Middle frontal gyrus (tissue), 1 donor: Measurements from ENCODE around the gene OR52N2.

ENCODE experiments used
- DNase-seq: peaks from one replicate; pipeline ENCODE4 v3.0.0-alpha.2; 2015; ENCODE audit warnings: low spot score; ENCODE audit errors: extremely low spot score

OR52N2 gene

GRCh38 chr11:5808500-5809121 is at the start of gene OR52N2:
Gene OR52N2, plus strand, starts transcription at chr11:5808924. Its CDS starts 11,412 bp downstream, at chr11:5820336.
- peak; percentile 50 for DNase-seq

GRCh38 chr11:5767056-5767455 is 41.7 kb upstream of the OR52N2 start:
- DNase-seq: no peak

- DNase-seq: no peak
Measured at GRCh38 chr11:5783255-5783654, 25.5 kb upstream of the OR52N2 start, which contains the start of gene OR52N5. Gene OR52N5, minus strand, starts transcription at chr11:5783355. Its CDS starts 4,721 bp downstream, at chr11:5778634.

GRCh38 chr11:5791165-5791564 is 17.6 kb upstream of the OR52N2 start, which contains the start of gene OR52N1:
Gene OR52N1, minus strand, starts transcription at chr11:5791265. Its CDS starts 2,449 bp downstream, at chr11:5788816.
- DNase-seq: no peak

GRCh38 chr11:5796541-5796940 is 12.2 kb upstream of the OR52N2 start:
- DNase-seq: no peak

GRCh38 chr11:5803982-5804381 is 4.7 kb upstream of the OR52N2 start:
- no peak for DNase-seq

- no peak for DNase-seq
Measured at GRCh38 chr11:5807580-5807979, 1.1 kb upstream of the OR52N2 start.

- DNase-seq: no peak
Measured at GRCh38 chr11:5809122-5809519, 397 bp downstream of the OR52N2 start.

GRCh38 chr11:5809905-5810795 is 1.4 kb downstream of the OR52N2 start:
- DNase-seq: no peak

GRCh38 chr11:5815534-5815933 is 6.8 kb downstream of the OR52N2 start:
- no peak for DNase-seq

GRCh38 chr11:5818245-5818886 is 9.6 kb downstream of the OR52N2 start:
- DNase-seq: no peak

- no peak for DNase-seq
Measured at GRCh38 chr11:5831196-5831829, 22.6 kb downstream of the OR52N2 start.

GRCh38 chr11:5833446-5833845 is 24.7 kb downstream of the OR52N2 start:
- DNase-seq: no peak

GRCh38 chr11:5837695-5838094 is 29.0 kb downstream of the OR52N2 start:
- no peak for DNase-seq

- DNase-seq: no peak
Measured at GRCh38 chr11:5841797-5842196, 33.1 kb downstream of the OR52N2 start, which contains the start of gene OR52E6. Gene OR52E6, minus strand, starts transcription at chr11:5841897. Its CDS starts 0 bp downstream, at chr11:5841897.

- DNase-seq: no peak
Measured at GRCh38 chr11:5846701-5847100, 38.0 kb downstream of the OR52N2 start.

GRCh38 chr11:5847711-5848110 is 39.0 kb downstream of the OR52N2 start:
- no peak for DNase-seq

- DNase-seq: no peak
Measured at GRCh38 chr11:5851002-5851401, 42.3 kb downstream of the OR52N2 start.

- DNase-seq: no peak
Measured at GRCh38 chr11:5857590-5857989, 48.9 kb downstream of the OR52N2 start, which contains the start of gene OR52E8. Gene OR52E8, minus strand, starts transcription at chr11:5857690. Its CDS starts 0 bp downstream, at chr11:5857690.

GRCh38 chr11:5865826-5866225 is 57.1 kb downstream of the OR52N2 start:
- no peak for DNase-seq
